Chondrocyte (in vitro differentiated cells): ENCODE data around the gene NAT8L. TPM values are rescaled to one million over a fixed set of nuclear protein-coding genes. Genes with fewer than 3 reads are reported as not detected.
A peak's percentile ranks its signal among the peaks of the same experiment; 100 is the strongest.
"Not testable (repeated sequence)": the region's sequence is repeated elsewhere in the genome, so short reads cannot be mapped to it uniquely, and the experiment has no call there.

Experiments
- DNase-seq: peaks from one replicate; pipeline ENCODE4 v3.0.0; 2021; ENCODE audit warnings: mixed read lengths, low spot score
- H3K27ac Mint-ChIP-seq: one replicate; pipeline ENCODE4 v1.8.0; 2021; ENCODE audit warnings: mild to moderate bottlenecking, moderate library complexity, mixed read lengths; ENCODE audit not compliant: unreplicated experiment
- H3K27me3 Mint-ChIP-seq: 2 replicates; pipeline ENCODE4 v1.8.0; 2021; ENCODE audit warnings: low read depth, mixed read lengths
- H3K36me3 Mint-ChIP-seq: 2 replicates; pipeline ENCODE4 v1.8.0; 2021; ENCODE audit warnings: low read depth, mixed read lengths
- H3K4me1 Mint-ChIP-seq: 2 replicates; pipeline ENCODE4 v1.8.0; 2021; ENCODE audit warnings: low read depth, mild to moderate bottlenecking, mixed read lengths
- H3K4me3 Mint-ChIP-seq: one replicate; pipeline ENCODE4 v1.8.0; 2021; ENCODE audit warnings: mild to moderate bottlenecking, moderate library complexity, mixed read lengths; ENCODE audit not compliant: unreplicated experiment
- H3K9me3 Mint-ChIP-seq: 2 replicates; pipeline ENCODE4 v1.8.0; 2021; ENCODE audit warnings: low read depth, mixed read lengths
- total RNA-seq: library from RNA; stranded (reverse); gene quantifications from 3 replicates; pipeline ENCODE4 v1.2.1, GENCODE V29; 2021
- TF ChIP-seq, protein P1 (sequence below): fragments of 200-600 bp; sonication (generic); IDR thresholded peaks from 2 replicates; pipeline ENCODE4 v1.5.0; 2021; ENCODE audit warnings: antibody characterized with exemption, mild to moderate bottlenecking, moderate library complexity

The NAT8L gene
- total RNA-seq, 1 donor from 2014 or later, result 1.6 TPM

DNA sequence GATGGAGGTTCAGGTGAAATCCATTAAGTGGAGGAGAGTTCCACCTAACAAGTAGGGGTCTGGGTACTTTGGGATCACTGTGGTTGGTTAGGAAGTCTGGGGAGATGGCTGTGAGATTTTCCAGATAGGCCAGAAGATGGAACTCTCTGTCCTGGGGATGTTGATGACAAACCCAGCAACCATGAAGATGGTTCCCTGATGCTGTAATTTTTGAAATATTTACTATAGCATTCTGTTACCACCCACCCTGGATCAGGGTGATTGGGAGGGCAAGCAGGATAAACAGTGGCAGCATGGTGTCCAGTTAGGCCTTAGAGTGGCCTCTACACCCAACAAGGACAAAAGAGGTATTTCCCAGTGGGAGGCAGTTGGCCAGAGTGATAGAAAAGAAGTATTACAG, 34.4 kb upstream of the NAT8L start:
- Mint-ChIP-seq H3K27ac (peak overlapping the region; percentile 23), H3K4me1 (no peaks in the 10 kb centered on the region), H3K9me3 (peaks cover 4% of the 10 kb centered on the region), H3K27me3 (peaks cover 32% of the 10 kb centered on the region), H3K36me3 (peaks cover 4% of the 10 kb centered on the region), H3K4me3 (no peak overlapping the region)
- TF ChIP-seq, protein P1, sequence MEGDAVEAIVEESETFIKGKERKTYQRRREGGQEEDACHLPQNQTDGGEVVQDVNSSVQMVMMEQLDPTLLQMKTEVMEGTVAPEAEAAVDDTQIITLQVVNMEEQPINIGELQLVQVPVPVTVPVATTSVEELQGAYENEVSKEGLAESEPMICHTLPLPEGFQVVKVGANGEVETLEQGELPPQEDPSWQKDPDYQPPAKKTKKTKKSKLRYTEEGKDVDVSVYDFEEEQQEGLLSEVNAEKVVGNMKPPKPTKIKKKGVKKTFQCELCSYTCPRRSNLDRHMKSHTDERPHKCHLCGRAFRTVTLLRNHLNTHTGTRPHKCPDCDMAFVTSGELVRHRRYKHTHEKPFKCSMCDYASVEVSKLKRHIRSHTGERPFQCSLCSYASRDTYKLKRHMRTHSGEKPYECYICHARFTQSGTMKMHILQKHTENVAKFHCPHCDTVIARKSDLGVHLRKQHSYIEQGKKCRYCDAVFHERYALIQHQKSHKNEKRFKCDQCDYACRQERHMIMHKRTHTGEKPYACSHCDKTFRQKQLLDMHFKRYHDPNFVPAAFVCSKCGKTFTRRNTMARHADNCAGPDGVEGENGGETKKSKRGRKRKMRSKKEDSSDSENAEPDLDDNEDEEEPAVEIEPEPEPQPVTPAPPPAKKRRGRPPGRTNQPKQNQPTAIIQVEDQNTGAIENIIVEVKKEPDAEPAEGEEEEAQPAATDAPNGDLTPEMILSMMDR, result no peak
- no peak for DNase-seq

DNA sequence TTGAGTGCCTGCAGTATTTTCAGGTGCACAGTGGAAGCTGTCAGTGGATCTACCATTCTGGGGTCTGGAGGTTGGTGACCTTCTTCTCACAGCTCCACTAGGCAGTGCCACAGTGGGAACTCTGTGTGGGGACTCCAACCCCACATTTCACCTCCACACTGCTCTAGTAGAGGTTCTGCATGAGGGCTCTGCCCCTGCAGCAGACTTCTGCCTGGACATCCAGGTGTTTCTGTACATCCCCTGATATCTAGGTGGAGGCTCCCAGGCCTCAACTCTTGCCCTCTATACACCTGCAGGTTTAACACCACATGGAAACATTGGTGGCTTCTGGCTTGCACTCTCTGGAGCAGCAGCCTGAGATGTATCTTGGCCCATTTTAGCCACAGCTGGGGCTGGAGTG, 33.3 kb upstream of the NAT8L start:
- Mint-ChIP-seq H3K9me3 (peaks cover 4% of the 10 kb centered on the region), H3K4me1 (no peaks in the 10 kb centered on the region), H3K27ac (no peak overlapping the region), H3K27me3 (peaks cover 40% of the 10 kb centered on the region), H3K36me3 (peaks cover 4% of the 10 kb centered on the region), H3K4me3 (no peak overlapping the region)
- no peak for DNase-seq
- TF ChIP-seq, protein P1, result no peak

DNA sequence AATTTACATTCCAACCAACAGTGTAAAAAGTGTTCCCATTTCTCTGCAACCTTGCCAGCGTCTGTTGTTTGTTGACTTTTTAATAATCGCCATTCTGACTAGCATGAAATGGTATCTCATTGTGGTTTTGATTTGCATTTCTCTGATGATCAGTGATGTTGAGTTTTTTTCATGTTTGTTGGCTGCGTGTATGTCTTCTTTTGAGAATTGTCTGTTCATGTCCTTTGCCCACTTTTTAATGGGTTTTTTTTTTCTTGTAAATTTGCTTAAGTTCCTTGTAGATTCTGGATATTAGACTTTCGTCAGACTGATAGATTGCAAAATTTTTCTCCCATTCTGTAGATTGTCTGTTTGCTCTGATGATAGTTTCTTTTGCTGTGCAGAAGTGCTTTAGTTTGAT, 32.0 kb upstream of the NAT8L start:
- H3K27me3 Mint-ChIP-seq, result peaks cover 37% of the 10 kb centered on the region
- DNase-seq, H3K4me3 Mint-ChIP-seq, H3K4me1 Mint-ChIP-seq, H3K27ac Mint-ChIP-seq, H3K36me3 Mint-ChIP-seq, H3K9me3 Mint-ChIP-seq: not testable (repeated sequence)

GRCh38 chr4:2031161-2031560, 28.0 kb upstream of the NAT8L start:
- H3K27ac Mint-ChIP-seq, H3K4me1 Mint-ChIP-seq, DNase-seq, H3K4me3 Mint-ChIP-seq: not testable (repeated sequence)
- Mint-ChIP-seq H3K27me3 (peaks cover 50% of the 10 kb centered on the region), H3K36me3 (peaks cover 11% of the 10 kb centered on the region), H3K9me3 (peaks cover 10% of the 10 kb centered on the region)

GRCh38 chr4:2036327-2036726, 22.8 kb upstream of the NAT8L start:
- Mint-ChIP-seq H3K36me3 (peaks cover 5% of the 10 kb centered on the region), H3K27ac (no peak overlapping the region), H3K9me3 (peaks cover 6% of the 10 kb centered on the region), H3K4me1 (peaks cover 6% of the 10 kb centered on the region), H3K4me3 (no peak overlapping the region), H3K27me3 (peaks cover 29% of the 10 kb centered on the region)
- DNase-seq, result no peak
- TF ChIP-seq, protein P1, result no peak

- Mint-ChIP-seq H3K4me3 (no peak overlapping the region), H3K27me3 (peaks cover 28% of the 10 kb centered on the region)
- TF ChIP-seq, protein P1, result no peak
Observed at GRCh38 chr4:2036866-2037265, 22.3 kb upstream of the NAT8L start.

More at GRCh38 chr4:2036866-2037265, 22.3 kb upstream of the NAT8L start:
- no peak overlapping the region for H3K27ac Mint-ChIP-seq
- peaks cover 8% of the 10 kb centered on the region for H3K4me1 Mint-ChIP-seq
- peaks cover 5% of the 10 kb centered on the region for H3K36me3 Mint-ChIP-seq
- DNase-seq, result no peak
- H3K9me3 Mint-ChIP-seq, result peaks cover 6% of the 10 kb centered on the region
